Body of pancreas (tissue), 4 donors: ENCODE results near the gene PTPRT.

Experiments
- POLR2A ChIP-seq, 3 donors: fragments of 450-650 bp; IDR thresholded peaks; one replicate each; pipeline ENCODE4 v1.6.1; 2016; ENCODE audit warnings: antibody characterized with exemption in 3 of 3, mild to moderate bottlenecking in 2 of 3
- TF ChIP-seq, protein P1 (sequence below), 7 experiments: fragments of 450-650 bp in 4 of 7; fragments of 200-600 bp in 3 of 7; sonication (generic) in 3 of 7; IDR thresholded peaks; one replicate each; pipeline ENCODE4 v1.5.1; 2016 to 2019; ENCODE audit warnings: antibody characterized with exemption in 7 of 7

DNA sequence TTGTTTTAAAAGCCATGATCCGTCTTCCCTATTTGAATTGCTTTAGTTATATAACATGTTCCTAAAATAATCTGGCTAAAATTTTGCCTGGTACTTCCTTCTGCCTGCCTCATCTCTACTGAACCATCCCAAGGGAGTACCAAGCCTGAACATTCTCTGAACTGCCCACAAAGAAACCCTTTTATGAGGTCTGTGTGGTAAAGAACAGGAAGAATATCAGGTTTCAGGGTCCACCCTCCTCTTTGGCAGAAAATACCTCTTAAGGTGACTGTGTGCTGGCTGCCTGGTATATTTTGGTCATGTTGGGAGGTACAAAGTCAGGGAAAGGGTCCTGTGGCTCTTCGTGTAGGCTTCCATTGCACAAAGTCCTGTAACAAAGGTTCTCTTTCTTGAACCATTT, 997.4 kb downstream of the PTPRT start:
- no peak for TF ChIP-seq POLR2A (IDR thresholded peaks at IDR 0.05)
- TF ChIP-seq, protein P1, sequence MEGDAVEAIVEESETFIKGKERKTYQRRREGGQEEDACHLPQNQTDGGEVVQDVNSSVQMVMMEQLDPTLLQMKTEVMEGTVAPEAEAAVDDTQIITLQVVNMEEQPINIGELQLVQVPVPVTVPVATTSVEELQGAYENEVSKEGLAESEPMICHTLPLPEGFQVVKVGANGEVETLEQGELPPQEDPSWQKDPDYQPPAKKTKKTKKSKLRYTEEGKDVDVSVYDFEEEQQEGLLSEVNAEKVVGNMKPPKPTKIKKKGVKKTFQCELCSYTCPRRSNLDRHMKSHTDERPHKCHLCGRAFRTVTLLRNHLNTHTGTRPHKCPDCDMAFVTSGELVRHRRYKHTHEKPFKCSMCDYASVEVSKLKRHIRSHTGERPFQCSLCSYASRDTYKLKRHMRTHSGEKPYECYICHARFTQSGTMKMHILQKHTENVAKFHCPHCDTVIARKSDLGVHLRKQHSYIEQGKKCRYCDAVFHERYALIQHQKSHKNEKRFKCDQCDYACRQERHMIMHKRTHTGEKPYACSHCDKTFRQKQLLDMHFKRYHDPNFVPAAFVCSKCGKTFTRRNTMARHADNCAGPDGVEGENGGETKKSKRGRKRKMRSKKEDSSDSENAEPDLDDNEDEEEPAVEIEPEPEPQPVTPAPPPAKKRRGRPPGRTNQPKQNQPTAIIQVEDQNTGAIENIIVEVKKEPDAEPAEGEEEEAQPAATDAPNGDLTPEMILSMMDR (IDR thresholded peaks at IDR 0.05): no peak
